Stimulated activated CD8-positive, alpha-beta memory T cell treated with anti-CD3 and anti-CD28 coated beads, Interleukin-2, amount 100 ng/mL, for 48 hours (primary cell): ENCODE data around the gene TMEM135.
"Not testable (repeated sequence)": the region's sequence is repeated elsewhere in the genome, so short reads cannot be mapped to it uniquely, and the experiment has no call there.

Source experiments
- DNase-seq, 2 donors: peaks; one replicate each; pipeline ENCODE4 v3.0.0-alpha.2; 2020; ENCODE audit warnings: low read depth in 2 of 2

Gene TMEM135

GRCh38 chr11:87020764-87021365 lies 16.9 kb upstream of the TMEM135 start:
- no peak for DNase-seq

DNA sequence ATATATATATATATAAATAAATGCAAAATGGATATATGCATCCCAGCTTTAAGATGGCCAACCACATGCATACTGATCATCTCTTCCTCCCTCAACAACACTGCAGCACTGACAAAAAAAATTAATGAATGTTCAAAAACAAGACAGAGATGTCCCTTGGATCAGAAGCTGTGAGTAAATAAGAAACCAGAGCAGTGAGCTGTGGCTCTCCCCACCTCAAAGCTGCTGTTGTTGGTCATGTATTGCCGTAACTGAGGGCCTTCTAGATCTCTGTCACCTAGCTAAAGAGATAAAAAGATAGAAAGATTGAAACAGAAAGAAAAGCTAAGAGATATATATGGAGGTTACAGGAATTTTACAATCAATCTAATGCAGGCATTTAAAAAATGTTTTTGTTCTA lies 15.5 kb upstream of the TMEM135 start:
- no peak for DNase-seq

GRCh38 chr11:87022738-87023137 lies 15.0 kb upstream of the TMEM135 start:
- no peak for DNase-seq

DNA sequence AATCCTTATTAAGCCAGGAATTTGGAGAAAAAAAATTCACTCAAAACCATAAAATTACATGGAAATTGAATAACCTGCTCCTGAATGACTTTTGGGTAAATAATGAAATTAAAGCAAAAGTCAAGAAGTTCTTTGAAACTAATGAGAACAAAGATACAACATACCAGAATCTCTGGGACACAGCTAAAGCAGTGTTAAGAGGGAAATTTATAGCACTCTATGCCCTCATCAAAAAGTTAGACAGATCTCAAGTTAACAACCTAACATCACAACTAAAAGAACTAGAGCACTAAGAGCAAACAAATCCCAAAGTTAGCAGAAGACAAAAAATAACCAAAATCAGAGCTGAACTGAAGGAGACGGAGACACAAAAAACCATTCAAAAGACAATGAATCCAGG lies 11.3 kb upstream of the TMEM135 start:
- DNase-seq, result not testable (repeated sequence)

DNA sequence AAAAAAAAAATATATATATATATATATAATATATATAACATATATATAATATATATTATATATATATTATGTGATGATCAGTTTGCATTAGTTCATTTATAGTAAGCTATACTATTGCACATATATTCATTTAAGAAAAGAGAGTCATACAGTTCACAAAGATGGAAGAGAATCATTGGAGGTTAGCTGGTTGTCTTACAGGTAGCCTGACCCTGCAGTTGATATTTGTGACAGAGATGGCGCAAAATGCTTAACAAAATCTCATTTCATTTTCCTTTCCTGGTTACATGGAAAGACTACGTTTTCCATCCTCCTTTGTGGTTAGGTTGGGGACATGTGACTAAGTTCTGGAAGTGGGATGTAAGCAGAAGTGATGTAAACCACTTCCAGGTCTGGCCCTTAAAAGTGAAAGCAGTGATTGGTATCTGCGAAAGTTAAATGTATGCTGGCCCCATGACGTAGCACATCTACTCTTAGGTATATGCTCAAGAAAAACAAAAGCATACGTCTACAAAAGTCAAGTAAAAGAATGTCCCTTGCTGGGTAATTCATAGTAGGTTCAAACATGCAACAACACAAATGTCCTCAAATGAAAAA lies 7.2 kb upstream of the TMEM135 start:
- DNase-seq, result no peak

GRCh38 chr11:87031433-87032170 lies 6.1 kb upstream of the TMEM135 start:
- DNase-seq, result no peak

DNA sequence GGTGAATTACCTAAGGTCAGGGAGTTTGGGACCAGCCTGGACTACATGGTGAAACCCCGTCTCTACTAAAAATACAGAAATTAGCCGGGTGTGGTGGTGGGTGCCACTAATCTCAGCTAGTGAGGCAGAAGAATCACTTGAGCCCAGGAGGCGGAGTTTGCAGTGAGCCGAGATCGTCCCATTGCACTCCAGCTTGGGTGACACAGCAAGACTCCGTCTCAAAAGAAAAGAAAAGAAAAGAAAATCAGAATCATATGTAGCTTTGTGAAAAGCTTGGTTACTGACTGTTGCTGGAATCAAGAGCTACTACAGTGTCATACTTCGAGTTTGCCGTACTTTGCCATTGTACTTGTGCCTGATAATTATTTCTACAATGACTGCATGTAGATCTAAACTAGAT lies 4.2 kb upstream of the TMEM135 start:
- DNase-seq, result no peak

GRCh38 chr11:87035976-87036583 lies 1.7 kb upstream of the TMEM135 start:
- DNase-seq, result no peak

DNA sequence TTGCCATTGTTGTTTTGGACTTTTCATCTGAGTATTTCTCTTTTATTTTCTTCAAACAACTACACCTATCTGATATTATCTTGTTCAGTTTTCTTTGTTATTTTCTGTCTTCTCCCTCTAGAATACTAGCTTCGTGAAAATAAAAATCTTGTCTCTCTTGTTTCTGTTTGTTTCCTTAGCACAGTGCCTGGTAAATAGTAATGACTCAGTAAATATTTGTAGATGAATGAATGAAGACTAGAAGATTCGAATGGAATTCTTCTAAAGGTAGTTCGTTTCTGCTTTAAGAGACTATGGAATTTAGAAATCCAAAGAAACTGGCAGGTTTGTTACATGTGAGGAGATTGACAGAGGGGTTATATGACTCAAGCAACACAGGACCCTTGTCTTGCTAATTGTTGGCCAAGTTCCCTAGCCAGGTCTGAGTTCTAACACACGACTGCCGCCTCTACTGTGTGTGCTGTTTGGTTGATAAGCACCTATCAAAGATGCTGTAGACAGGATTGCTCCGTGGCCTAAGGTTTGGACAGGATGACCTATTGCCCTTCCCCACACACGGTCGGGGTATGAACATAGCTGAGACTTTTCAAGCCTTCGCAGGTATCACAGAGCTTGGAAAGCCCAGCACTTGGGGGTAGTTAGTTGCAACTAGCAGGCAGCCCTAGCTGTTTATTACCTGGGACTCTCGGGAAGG lies 831 bp upstream of the TMEM135 start:
- no peak for DNase-seq

GRCh38 chr11:87038235-87038977 lies 672 bp downstream of the TMEM135 start:
- DNase-seq, result no peak

GRCh38 chr11:87039371-87039770 lies 1.6 kb downstream of the TMEM135 start:
- no peak for DNase-seq

DNA sequence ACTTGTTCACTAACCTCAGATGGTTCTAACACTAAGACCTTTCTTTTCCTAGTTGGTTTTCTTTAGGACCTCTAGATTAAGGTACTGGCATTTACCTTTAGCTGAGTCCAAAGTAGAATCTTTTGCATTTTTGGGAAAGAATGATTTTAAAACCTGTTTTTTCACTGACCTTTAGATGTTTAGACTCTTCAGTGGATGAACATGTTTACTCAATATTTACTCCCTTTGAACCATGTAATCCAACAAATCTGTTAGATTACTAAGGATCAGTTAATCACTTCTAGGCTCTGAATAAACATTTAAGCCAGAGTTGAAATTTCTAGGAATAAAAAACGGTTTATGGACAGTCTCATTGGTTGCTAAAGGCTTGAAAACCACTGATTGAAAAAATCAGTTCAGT lies 6.2 kb downstream of the TMEM135 start:
- DNase-seq, result no peak

DNA sequence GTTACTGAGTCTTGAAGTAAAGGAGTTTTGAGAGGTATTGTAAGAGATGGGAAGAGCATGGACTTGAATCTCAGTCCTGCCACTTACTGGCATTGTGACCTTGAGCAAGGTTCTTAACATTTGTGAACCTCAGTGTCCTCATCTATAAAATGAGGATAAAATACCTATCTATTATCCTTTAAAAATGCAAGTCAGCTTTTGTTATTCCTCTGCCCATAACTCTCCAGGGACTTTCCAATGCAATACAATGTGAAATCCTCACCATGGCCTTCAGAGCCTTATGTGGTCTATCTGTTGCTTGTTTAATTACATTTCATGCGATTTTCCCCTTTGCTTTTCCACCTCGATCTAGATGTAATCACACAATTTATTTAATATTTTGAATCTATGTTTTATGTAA lies 9.1 kb downstream of the TMEM135 start:
- no peak for DNase-seq

- DNase-seq, result no peak
Observed at GRCh38 chr11:87056091-87056490, 18.4 kb downstream of the TMEM135 start.

DNA sequence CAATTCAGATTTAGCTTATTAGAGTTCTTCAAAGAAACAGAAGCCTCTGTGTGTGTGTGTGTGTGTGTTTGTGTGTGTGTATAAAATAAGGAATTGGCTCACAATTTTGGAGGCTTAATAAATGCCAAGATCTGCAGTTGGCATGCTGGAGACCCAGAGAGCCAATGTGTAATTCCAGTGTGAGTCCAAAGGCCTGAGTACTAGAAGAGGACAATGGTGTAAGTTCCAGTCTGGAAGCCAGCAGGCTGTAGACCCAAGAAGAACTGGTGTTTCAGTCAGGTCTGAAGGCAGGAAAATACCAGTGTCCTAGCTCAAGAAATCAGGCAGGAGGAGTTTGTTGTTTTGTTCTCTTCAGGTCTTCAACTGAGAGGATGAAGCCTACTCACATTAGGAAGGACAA lies 20.0 kb downstream of the TMEM135 start:
- no peak for DNase-seq

GRCh38 chr11:87059596-87060390 lies 22.1 kb downstream of the TMEM135 start:
- DNase-seq, result no peak

DNA sequence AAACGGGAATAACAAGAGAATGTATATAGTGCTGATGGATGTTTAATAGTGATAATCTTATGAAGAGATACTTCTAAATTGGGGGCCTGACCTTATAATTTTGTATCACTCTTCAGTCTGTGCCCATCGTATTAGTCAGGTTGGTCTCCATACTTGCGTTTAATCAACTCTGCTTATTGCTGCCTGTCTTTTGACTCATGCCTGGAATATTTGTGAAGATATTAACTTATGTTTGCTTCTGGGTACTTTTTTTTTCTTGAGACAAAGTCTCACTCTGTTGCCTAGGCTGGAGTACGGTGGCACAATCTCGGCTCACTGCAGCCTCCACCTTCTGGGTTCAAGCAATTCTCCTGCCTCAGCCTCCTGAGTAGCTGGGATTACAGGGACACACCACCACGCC lies 24.0 kb downstream of the TMEM135 start:
- DNase-seq, result no peak

- DNase-seq, result no peak
Observed at GRCh38 chr11:87063982-87064381, 26.2 kb downstream of the TMEM135 start.

- no peak for DNase-seq
Observed at GRCh38 chr11:87072787-87073186, 35.1 kb downstream of the TMEM135 start.

DNA sequence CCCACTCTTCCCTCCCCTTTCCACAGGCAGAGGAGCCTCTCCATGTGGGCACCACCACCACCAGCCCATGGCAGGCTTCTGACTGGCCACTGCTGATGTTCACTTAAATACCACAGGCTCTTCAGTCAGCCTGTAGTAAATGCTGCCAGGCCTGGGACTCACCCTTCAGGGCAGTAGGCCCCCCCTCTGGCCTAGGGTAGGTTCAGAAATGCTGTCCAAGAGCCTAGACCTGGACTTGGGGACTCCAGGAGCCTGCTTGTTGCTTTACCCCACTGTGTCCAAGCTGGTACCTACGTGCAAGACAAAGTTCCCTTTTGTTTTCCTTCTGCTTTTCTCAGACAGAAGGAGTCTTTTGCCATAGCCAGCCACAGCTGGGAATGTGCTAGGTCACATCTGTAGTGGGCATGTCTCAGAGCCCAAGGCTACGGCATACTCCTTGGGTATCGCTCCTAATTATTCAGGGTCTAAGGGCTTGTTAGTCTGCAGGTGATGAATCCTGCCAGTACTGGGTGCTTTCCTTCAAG lies 38.6 kb downstream of the TMEM135 start:
- no peak for DNase-seq
